ENCODE measurements around the gene SLC36A3.

Gene SLC36A3

DNA sequence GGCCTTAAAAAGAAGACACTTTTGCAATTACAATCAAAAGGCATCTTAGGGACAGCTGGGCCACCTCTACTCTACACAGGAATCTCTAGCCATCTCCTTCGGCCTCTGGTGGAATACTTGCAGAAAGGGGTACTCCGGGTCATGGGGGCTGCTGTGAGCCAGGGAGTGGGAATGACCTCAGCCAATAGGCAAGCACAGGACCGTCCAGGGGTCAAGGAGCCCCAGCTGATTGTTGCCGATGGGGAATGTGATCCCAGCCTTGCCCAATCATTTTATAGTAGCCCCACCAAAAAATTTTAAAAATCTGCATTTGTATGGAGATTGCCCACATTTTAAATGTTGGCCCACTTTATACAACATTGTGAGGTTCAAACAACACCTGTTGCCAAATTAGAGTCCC is 16.9 kb upstream of the SLC36A3 start:
- no peak for TF ChIP-seq CTCF (conservative IDR thresholded peaks at IDR 0.05; ENCODE audit: low read depth)
- no peak overlapping the region for H3K27ac ChIP-seq
- ChIA-PET CTCF (interaction anchor here (0.5 kb wide), 1 partner anchor 155 kb away, joined by 3 read pairs; no protein-coding TSS in a partner anchor), POLR2A (ENCODE audit: low non-redundant PET) (no interaction called here)
- DNase-seq (ENCODE audit: low spot score) = no peak

- no peak overlapping the region for H3K27ac ChIP-seq
- no peak for DNase-seq (ENCODE audit: low spot score)
- ChIA-PET CTCF (interaction anchor here (0.5 to 1.3 kb wide), 5 partner anchors 10 to 473 kb away, joined by 3 to 6 read pairs (median 4); partner anchors contain the start of gene IRGM), POLR2A (ENCODE audit: low non-redundant PET) (no interaction called here)
- no peak for TF ChIP-seq CTCF (conservative IDR thresholded peaks at IDR 0.05; ENCODE audit: low read depth)
Measured at GRCh38 chr5:151318850-151319732, 15.5 kb upstream of the SLC36A3 start.

GRCh38 chr5:151317871-151318270 is 14.3 kb upstream of the SLC36A3 start:
- no peak overlapping the region for H3K27ac ChIP-seq
- CTCF ChIA-PET = interaction anchor here (0.6 to 1.3 kb wide), 2 partner anchors 100 to 192 kb away, joined by 4 to 5 read pairs; no protein-coding TSS in a partner anchor
- POLR2A ChIA-PET (ENCODE audit: low non-redundant PET) = no interaction called here
- no peak for DNase-seq (ENCODE audit: low spot score)
- no peak for TF ChIP-seq CTCF (conservative IDR thresholded peaks at IDR 0.05; ENCODE audit: low read depth)

- TF ChIP-seq CTCF (conservative IDR thresholded peaks at IDR 0.05; ENCODE audit: low read depth) = peak; percentile 96
Measured at GRCh38 chr5:151315998-151316597, 12.5 kb upstream of the SLC36A3 start.

DNA sequence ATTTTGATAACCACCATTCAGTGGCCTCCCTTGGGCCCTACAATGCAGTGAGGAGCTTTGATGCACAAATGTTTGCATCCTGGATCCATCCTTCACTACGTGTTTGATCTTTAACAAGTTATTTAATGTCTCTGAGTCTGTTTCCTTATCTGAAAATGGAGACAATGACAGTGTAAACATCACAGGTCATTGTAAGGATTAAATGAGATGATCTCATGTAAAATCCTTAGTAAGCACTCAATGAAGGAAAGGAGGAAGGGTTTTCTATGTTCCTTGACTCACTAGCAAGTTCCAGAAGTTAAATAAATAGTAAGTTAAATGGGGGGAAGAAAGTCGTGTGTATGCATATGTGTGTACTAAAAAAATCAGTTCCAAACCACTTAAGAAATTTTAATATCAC is 9.8 kb upstream of the SLC36A3 start:
- no peak overlapping the region for H3K27ac ChIP-seq
- ChIA-PET POLR2A (ENCODE audit: low non-redundant PET) (no interaction called here), CTCF (interaction anchor here (1.0 to 1.6 kb wide), 2 partner anchors 17 to 148 kb away, joined by 3 to 5 read pairs; no protein-coding TSS in a partner anchor)
- DNase-seq (ENCODE audit: low spot score) = no peak
- TF ChIP-seq CTCF (conservative IDR thresholded peaks at IDR 0.05; ENCODE audit: low read depth) = no peak

More at GRCh38 chr5:151315998-151316597, 12.5 kb upstream of the SLC36A3 start:
- no peak overlapping the region for H3K27ac ChIP-seq
- peak; percentile 86 for DNase-seq (ENCODE audit: low spot score)
- POLR2A ChIA-PET (ENCODE audit: low non-redundant PET) = no interaction called here
- CTCF ChIA-PET = interaction anchor here (0.5 to 1.5 kb wide), 27 partner anchors 9 to 1431 kb away, joined by 3 to 11 read pairs (median 3); partner anchors contain the start of genes GM2A and SLC36A3

GRCh38 chr5:151312756-151313324 is 9.3 kb upstream of the SLC36A3 start:
- DNase-seq (ENCODE audit: low spot score) = no peak
- no peak for TF ChIP-seq CTCF (conservative IDR thresholded peaks at IDR 0.05; ENCODE audit: low read depth)
- H3K27ac ChIP-seq = no peak overlapping the region
- CTCF ChIA-PET = interaction anchor here (1.0 to 1.1 kb wide), 2 partner anchors 16 to 311 kb away, joined by 3 read pairs; no protein-coding TSS in a partner anchor
- POLR2A ChIA-PET (ENCODE audit: low non-redundant PET) = no interaction called here

Data from RWPE1 (cell line).